ENCODE data around the gene OR5C1.

OR5C1 gene

GRCh38 chr9:122788831-122789230, at the start of gene OR5C1:
TSS of gene OR5C1 (plus strand) at chr9:122788933. CDS start at chr9:122788933, 0 bp downstream.
- DNase-seq, result no peak

- DNase-seq, result no peak
These were observed 46.7 kb upstream of the OR5C1 start, which contains the start of gene OR1L6 for GRCh38 chr9:122742003-122742402. TSS of gene OR1L6 (plus strand) at chr9:122742303. CDS start at chr9:122749848, 7,545 bp downstream.

GRCh38 chr9:122754825-122755224, 33.9 kb upstream of the OR5C1 start:
- no peak for DNase-seq

- DNase-seq, result no peak
These were observed 20.9 kb upstream of the OR5C1 start for GRCh38 chr9:122767817-122768216.

GRCh38 chr9:122777052-122777451, 11.7 kb upstream of the OR5C1 start:
- no peak for DNase-seq

- DNase-seq, result no peak
These were observed 10.7 kb upstream of the OR5C1 start for GRCh38 chr9:122777935-122778627.

GRCh38 chr9:122779181-122779580, 9.6 kb upstream of the OR5C1 start:
- DNase-seq, result no peak

GRCh38 chr9:122780026-122780425, 8.7 kb upstream of the OR5C1 start:
- DNase-seq, result no peak

- DNase-seq, result no peak
These were observed 7.1 kb upstream of the OR5C1 start for GRCh38 chr9:122781671-122782070.

- no peak for DNase-seq
These were observed 3.5 kb upstream of the OR5C1 start for GRCh38 chr9:122785269-122785668.

GRCh38 chr9:122786338-122786737, 2.4 kb upstream of the OR5C1 start:
- no peak for DNase-seq

GRCh38 chr9:122789256-122790046, 718 bp downstream of the OR5C1 start:
- DNase-seq, result no peak

- DNase-seq, result no peak
These were observed 3.3 kb downstream of the OR5C1 start for GRCh38 chr9:122791872-122792669.

- DNase-seq, result no peak
These were observed 8.8 kb downstream of the OR5C1 start for GRCh38 chr9:122797316-122798063.

- no peak for DNase-seq
These were observed 11.6 kb downstream of the OR5C1 start, which contains the start of gene OR1K1 for GRCh38 chr9:122800066-122801060. TSS of gene OR1K1 (plus strand) at chr9:122800123. CDS start at chr9:122800123, 0 bp downstream.

- no peak for DNase-seq
These were observed 17.9 kb downstream of the OR5C1 start for GRCh38 chr9:122806661-122807060.

GRCh38 chr9:122807271-122807900, 18.7 kb downstream of the OR5C1 start:
- DNase-seq, result no peak

GRCh38 chr9:122808141-122808540, 19.4 kb downstream of the OR5C1 start:
- no peak for DNase-seq

- peak; percentile 89 for DNase-seq
These were observed 20.5 kb downstream of the OR5C1 start for GRCh38 chr9:122809261-122809660.

- peak; percentile 87 for DNase-seq
These were observed 21.7 kb downstream of the OR5C1 start for GRCh38 chr9:122810306-122810946.
